ENCODE results near the gene RHEB.

DNA sequence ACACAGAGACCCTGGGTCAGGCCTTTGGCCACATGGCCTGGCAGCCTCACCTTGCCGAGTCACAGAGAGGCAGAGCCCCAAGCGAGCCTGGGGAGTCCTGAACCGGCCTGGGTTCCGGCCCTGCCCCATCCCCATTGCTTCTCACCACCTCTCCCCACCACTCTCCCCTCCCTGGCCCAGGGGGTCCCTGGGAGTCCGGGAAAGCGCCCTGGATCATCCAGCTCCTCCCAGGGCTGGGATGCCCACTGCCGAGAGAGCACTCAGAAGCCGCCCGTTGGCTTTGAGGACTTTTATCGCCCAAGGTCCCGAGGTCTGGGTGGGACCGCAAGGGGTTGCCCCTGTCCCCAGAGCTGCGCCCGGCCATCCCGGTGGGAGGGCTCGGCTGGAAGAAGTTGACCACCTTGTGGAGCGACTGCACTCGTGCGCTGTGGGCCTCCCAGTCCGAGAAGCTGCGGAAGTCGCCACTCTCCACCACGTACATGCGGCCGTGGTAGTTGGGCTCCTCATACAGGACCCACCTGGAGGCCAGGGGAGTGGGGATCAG is 87.9 kb downstream of the RHEB start:
- TF ChIP-seq, protein P1, sequence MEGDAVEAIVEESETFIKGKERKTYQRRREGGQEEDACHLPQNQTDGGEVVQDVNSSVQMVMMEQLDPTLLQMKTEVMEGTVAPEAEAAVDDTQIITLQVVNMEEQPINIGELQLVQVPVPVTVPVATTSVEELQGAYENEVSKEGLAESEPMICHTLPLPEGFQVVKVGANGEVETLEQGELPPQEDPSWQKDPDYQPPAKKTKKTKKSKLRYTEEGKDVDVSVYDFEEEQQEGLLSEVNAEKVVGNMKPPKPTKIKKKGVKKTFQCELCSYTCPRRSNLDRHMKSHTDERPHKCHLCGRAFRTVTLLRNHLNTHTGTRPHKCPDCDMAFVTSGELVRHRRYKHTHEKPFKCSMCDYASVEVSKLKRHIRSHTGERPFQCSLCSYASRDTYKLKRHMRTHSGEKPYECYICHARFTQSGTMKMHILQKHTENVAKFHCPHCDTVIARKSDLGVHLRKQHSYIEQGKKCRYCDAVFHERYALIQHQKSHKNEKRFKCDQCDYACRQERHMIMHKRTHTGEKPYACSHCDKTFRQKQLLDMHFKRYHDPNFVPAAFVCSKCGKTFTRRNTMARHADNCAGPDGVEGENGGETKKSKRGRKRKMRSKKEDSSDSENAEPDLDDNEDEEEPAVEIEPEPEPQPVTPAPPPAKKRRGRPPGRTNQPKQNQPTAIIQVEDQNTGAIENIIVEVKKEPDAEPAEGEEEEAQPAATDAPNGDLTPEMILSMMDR (IDR thresholded peaks at IDR 0.05; ENCODE audit: poor library complexity) = no peak
- no peak for TF ChIP-seq EZH2 (IDR thresholded peaks at IDR 0.05; ENCODE audit: borderline replicate concordance)

Measured in hepatocyte (in vitro differentiated cells).